Fibroblast of lung (primary cell): ENCODE data around the gene PLOD2.

Experiments used
- CTCF ChIP-seq, 2 donors: IDR thresholded peaks in 1 of 2; conservative IDR thresholded peaks in 1 of 2; 1 replicate in 1 of 2; 2 replicates in 1 of 2; pipeline ENCODE4 v1.5.1; 2011 to 2012; ENCODE audit warnings: low read length in 2 of 2, control low read depth in 1 of 2, inconsistent platforms in 1 of 2, low read depth in 1 of 2, mild to moderate bottlenecking in 1 of 2
- EZH2 ChIP-seq: IDR thresholded peaks from 2 replicates; pipeline ENCODE4 v1.5.1; 2012; ENCODE audit warnings: low read length, control low read depth, mild to moderate bottlenecking; ENCODE audit errors: missing control alignments

GRCh38 chr3:146088840-146089239 lies 72.1 kb downstream of the PLOD2 start:
- TF ChIP-seq CTCF (conservative IDR thresholded peaks at IDR 0.05 in 1 of 2, IDR thresholded peaks at IDR 0.05 in 1 of 2; ENCODE audit: low read depth in 1 of 2, low read length in 2 of 2), result no peak
- TF ChIP-seq EZH2, result no peak
